T-helper 17 cell (primary cell): Measurements from ENCODE around the gene EAF1. TPM values are rescaled to one million over a fixed set of nuclear protein-coding genes. Genes with fewer than 3 reads are reported as not detected.
"Not testable (repeated sequence)": the region's sequence is repeated elsewhere in the genome, so short reads cannot be mapped to it uniquely, and the experiment has no call there.

Experiments used
- ATAC-seq: fragments of 150-1000 bp; cut with Tn5 transposase; 2 replicates; pipeline ENCODE4 v1.10.0; 2021; ENCODE audit warnings: mild to moderate bottlenecking, moderate library complexity
- DNase-seq, 3 donors: peaks; one replicate each; pipeline versions ENCODE4 v3.0.0 to v3.0.0-alpha.2; 2020 to 2021
- H3K9me3 ChIP-seq: one replicate; pipeline ENCODE4 v1.7.0; 2013; ENCODE audit warnings: low read length, mild to moderate bottlenecking; ENCODE audit not compliant: control insufficient read depth, poor library complexity, severe bottlenecking
- H3K27ac Mint-ChIP-seq: one replicate; pipeline ENCODE4 v1.8.0; 2022; ENCODE audit warnings: mild to moderate bottlenecking, moderate library complexity, mixed read lengths
- H3K27me3 Mint-ChIP-seq: one replicate; pipeline ENCODE4 v1.8.0; 2022; ENCODE audit warnings: mixed read lengths
- H3K36me3 Mint-ChIP-seq: one replicate; pipeline ENCODE4 v1.8.0; 2022; ENCODE audit warnings: low read depth, mixed read lengths
- H3K4me1 Mint-ChIP-seq: one replicate; pipeline ENCODE4 v1.8.0; 2022; ENCODE audit warnings: mild to moderate bottlenecking, mixed read lengths
- H3K4me3 Mint-ChIP-seq: one replicate; pipeline ENCODE4 v1.8.0; 2022; ENCODE audit warnings: mild to moderate bottlenecking, moderate library complexity, mixed read lengths
- total RNA-seq, 4 donors: library from RNA in 2 of 4; stranded (reverse) in 2 of 4; gene quantifications; one replicate each; pipeline ENCODE4 v1.2.3 and lab custom pipeline; 2022 to 2026

EAF1 gene
- total RNA-seq, 2 donors from 2014 or later, result 25.9 to 31.5 TPM

DNA sequence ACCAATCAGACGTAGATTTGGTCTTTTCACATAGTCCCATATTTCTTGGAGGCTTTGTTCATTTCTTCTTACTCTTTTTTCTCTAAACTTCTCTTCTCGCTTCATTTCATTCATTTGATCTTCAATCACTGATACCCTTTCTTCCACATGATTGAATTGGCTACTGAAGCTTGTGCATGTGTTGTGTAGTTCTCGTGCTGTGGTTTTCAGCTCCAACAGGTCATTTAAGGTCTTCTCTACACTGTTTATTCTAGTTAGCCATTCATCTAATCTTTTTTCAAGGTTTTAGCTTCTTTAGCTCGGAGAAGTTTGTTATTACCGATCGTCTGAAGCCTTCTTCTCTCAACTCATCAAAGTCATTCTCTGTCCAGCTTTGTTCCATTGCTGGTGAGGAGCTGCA lies 57.2 kb downstream of the EAF1 start:
- not testable (repeated sequence) for DNase-seq, H3K36me3 Mint-ChIP-seq, ATAC-seq, H3K9me3 ChIP-seq, H3K4me3 Mint-ChIP-seq, H3K27ac Mint-ChIP-seq, H3K27me3 Mint-ChIP-seq, H3K4me1 Mint-ChIP-seq

- Mint-ChIP-seq H3K4me1 (peaks cover 9% of the 10 kb centered on the region), H3K36me3 (peaks cover 2% of the 10 kb centered on the region), H3K4me3 (no peak overlapping the region), H3K27me3 (no peaks in the 10 kb centered on the region), H3K27ac (no peak overlapping the region)
- H3K9me3 ChIP-seq, result no peaks in the 10 kb centered on the region
- DNase-seq (no peak), ATAC-seq (no peak)
These were observed 58.6 kb downstream of the EAF1 start for GRCh38 chr3:15486020-15486419.

DNA sequence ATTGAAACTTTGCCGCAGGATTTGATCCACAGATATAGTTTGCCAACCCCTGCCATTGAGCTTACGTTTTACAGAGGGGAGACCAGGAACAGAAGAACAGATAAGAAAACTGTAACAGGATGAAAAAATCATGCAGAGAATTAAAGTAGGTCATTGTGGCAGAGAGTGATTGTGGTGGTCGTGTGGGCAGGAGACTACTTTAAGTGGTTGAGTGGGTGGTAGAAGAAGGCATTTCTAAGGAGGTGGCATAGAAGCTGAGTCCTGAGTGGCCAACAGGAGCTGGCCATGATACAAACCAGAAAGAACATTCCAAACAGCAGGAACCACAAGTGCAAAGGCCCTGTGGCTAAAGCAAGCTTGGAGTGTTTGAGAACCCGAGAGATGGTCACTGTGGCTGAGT lies 59.6 kb downstream of the EAF1 start:
- no peak for ATAC-seq
- peaks cover 9% of the 10 kb centered on the region for H3K4me1 Mint-ChIP-seq

GRCh38 chr3:15488002-15488401 lies 60.6 kb downstream of the EAF1 start:
- DNase-seq (no peak), ATAC-seq (no peak)
- Mint-ChIP-seq H3K36me3 (peaks cover 2% of the 10 kb centered on the region), H3K27ac (no peak overlapping the region), H3K4me3 (no peak overlapping the region), H3K4me1 (peaks cover 9% of the 10 kb centered on the region), H3K27me3 (no peaks in the 10 kb centered on the region)
- H3K9me3 ChIP-seq, result no peaks in the 10 kb centered on the region

More for the DNA sequence above, 59.6 kb downstream of the EAF1 start:
- H3K36me3 Mint-ChIP-seq, result peaks cover 2% of the 10 kb centered on the region
- no peak overlapping the region for H3K4me3 Mint-ChIP-seq
- H3K27ac Mint-ChIP-seq, result no peak overlapping the region
- DNase-seq, result no peak
- H3K9me3 ChIP-seq, result no peaks in the 10 kb centered on the region
- H3K27me3 Mint-ChIP-seq, result no peaks in the 10 kb centered on the region

DNA sequence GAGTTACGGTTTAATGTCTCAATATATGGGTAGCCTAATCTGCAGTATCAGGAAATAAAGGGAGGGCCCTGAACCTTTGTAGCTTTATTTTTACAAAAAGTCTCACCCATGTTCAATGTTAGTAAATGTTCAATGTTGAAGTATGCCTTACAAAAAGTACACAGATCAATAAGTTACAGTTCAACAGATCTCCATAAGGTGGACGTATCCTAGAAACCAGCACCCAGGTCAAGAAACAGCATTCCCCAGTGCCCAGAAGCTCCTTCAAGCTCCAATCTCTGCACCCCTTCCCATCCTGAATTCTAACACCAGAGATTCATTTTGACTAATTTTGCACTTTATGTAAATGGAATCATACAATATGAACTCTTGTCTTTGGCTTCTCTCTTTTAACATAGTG lies 62.8 kb downstream of the EAF1 start:
- H3K9me3 ChIP-seq, result no peaks in the 10 kb centered on the region
- DNase-seq, result no peak
- no peak overlapping the region for H3K4me3 Mint-ChIP-seq
- ATAC-seq, result no peak
- peaks cover 20% of the 10 kb centered on the region for H3K4me1 Mint-ChIP-seq
- H3K27me3 Mint-ChIP-seq, result no peaks in the 10 kb centered on the region
- no peak overlapping the region for H3K27ac Mint-ChIP-seq
- peaks cover 2% of the 10 kb centered on the region for H3K36me3 Mint-ChIP-seq

GRCh38 chr3:15491143-15491542 lies 63.7 kb downstream of the EAF1 start:
- peaks cover 24% of the 10 kb centered on the region for H3K4me1 Mint-ChIP-seq
- peaks cover 2% of the 10 kb centered on the region for H3K36me3 Mint-ChIP-seq
- no peak overlapping the region for H3K27ac Mint-ChIP-seq
- H3K27me3 Mint-ChIP-seq, result no peaks in the 10 kb centered on the region
- DNase-seq, result no peak
- no peak overlapping the region for H3K4me3 Mint-ChIP-seq
- no peak for ATAC-seq
- no peaks in the 10 kb centered on the region for H3K9me3 ChIP-seq

Other genes starting within 250 kb of the EAF1 start
- 10 to 100 TPM; 54.6 to 61.2 TPM for gene CAPN7, start 221.4 kb upstream of the EAF1 start, total RNA-seq
- gene SH3BP5, start 95.0 kb upstream of the EAF1 start, total RNA-seq, result 10 to 100 TPM; 50.7 to 78.4 TPM
- 1 to 10 TPM; 6.5 to 8.6 TPM for gene METTL6, start 54 bp upstream of the EAF1 start, total RNA-seq
- gene COLQ, start 94.1 kb downstream of the EAF1 start, total RNA-seq, result 10 to 100 TPM; 10.8 to 11.1 TPM
- 10 to 100 TPM; 34.4 to 41.0 TPM for gene HACL1, start 174.0 kb downstream of the EAF1 start, total RNA-seq
- gene BTD, start 174.1 kb downstream of the EAF1 start, total RNA-seq, result 10 to 100 TPM; 17.3 to 21.2 TPM